A673 (cell line): ENCODE data around the gene EPN1. TPM values are rescaled to one million over a fixed set of nuclear protein-coding genes. Genes with fewer than 3 reads are reported as not detected.

Source experiments
- BruUV-seq: library from RNA; stranded (reverse); fragments of 400-500 nt; replicated peaks from 2 replicates; lab custom pipeline; 2021; lab: Mats Ljungman, UMichigan
- CTCF ChIA-PET: fragments of 300-600 bp; sonication (Branson Sonifier 250); formaldehyde crosslinking; loops from one replicate; lab custom pipeline; 2022; ENCODE audit warnings: antibody characterized with exemption; lab: Charles Lee
- POLR2A ChIA-PET: fragments of 300-600 bp; sonication (Branson Sonifier 250); formaldehyde crosslinking; loops from one replicate; lab custom pipeline; 2022; ENCODE audit warnings: antibody characterized with exemption; ENCODE audit not compliant: low non-redundant PET; lab: Charles Lee
- DNase-seq: peaks from one replicate; pipeline ENCODE4 v3.0.0-alpha.2; 2015; ENCODE audit warnings: low spot score
- H3K27ac ChIP-seq: fragments of 200-600 bp; sonication (generic); 2 replicates; pipeline ENCODE4 v1.5.1; 2016; ENCODE audit warnings: mixed run types, low read depth, mild to moderate bottlenecking, mixed read lengths, antibody characterized with exemption, low read length; ENCODE audit not compliant: poor library complexity, severe bottlenecking
- H3K27me3 ChIP-seq: fragments of 200-600 bp; sonication (generic); replicated peaks from 2 replicates; pipeline ENCODE4 v1.6.1; 2017; ENCODE audit warnings: mixed run types, low read depth, mild to moderate bottlenecking, mixed read lengths, antibody characterized with exemption, low read length; ENCODE audit not compliant: insufficient read depth, poor library complexity
- H3K36me3 ChIP-seq: fragments of 200-600 bp; sonication (generic); 2 replicates; pipeline ENCODE4 v1.6.1; 2016; ENCODE audit warnings: mixed run types, mild to moderate bottlenecking, mixed read lengths, antibody characterized with exemption, low read length; ENCODE audit not compliant: insufficient read depth, poor library complexity, severe bottlenecking
- H3K4me1 ChIP-seq: fragments of 200-600 bp; sonication (generic); 2 replicates; pipeline ENCODE4 v1.6.1; 2017; ENCODE audit warnings: mixed run types, mild to moderate bottlenecking, mixed read lengths, antibody characterized with exemption, low read length; ENCODE audit not compliant: insufficient read depth, poor library complexity, severe bottlenecking
- H3K4me3 ChIP-seq: fragments of 200-600 bp; sonication (generic); 2 replicates; pipeline ENCODE4 v1.5.1; 2016; ENCODE audit warnings: low read depth, mixed run types, mild to moderate bottlenecking, mixed read lengths, low read length; ENCODE audit not compliant: poor library complexity, severe bottlenecking
- H3K9me3 ChIP-seq: fragments of 200-600 bp; sonication (generic); 2 replicates; pipeline ENCODE4 v1.6.1; 2016; ENCODE audit warnings: mixed run types, low read depth, mild to moderate bottlenecking, mixed read lengths, antibody characterized with exemption, low read length; ENCODE audit not compliant: poor library complexity, severe bottlenecking
- CTCF ChIP-seq: fragments of 300-800, 200-600 bp; sonication (generic); conservative IDR thresholded peaks from 2 replicates; pipeline ENCODE4 v1.5.1; 2017; ENCODE audit warnings: low read depth, mild to moderate bottlenecking, antibody characterized with exemption, low read length, moderate library complexity, mixed read lengths
- EZH2 ChIP-seq: fragments of 200-600 bp; sonication (generic); IDR thresholded peaks from 2 replicates; pipeline ENCODE4 v1.6.1; 2017; ENCODE audit warnings: borderline replicate concordance, low read depth, mild to moderate bottlenecking, mixed read lengths, antibody characterized with exemption, low read length; ENCODE audit not compliant: poor library complexity, severe bottlenecking
- intact Hi-C: fragments of 100-400 bp; cut with micrococcal nuclease; formaldehyde crosslinking; loops from one replicate; pipeline ENCODE4 v1.10.0; 2022; ENCODE audit not compliant: unreplicated experiment
- total RNA-seq: library from RNA; stranded (reverse); gene quantifications from 2 replicates; pipeline ENCODE4 v1.2.3, GENCODE V29; 2021

The EPN1 gene
- total RNA-seq, 1 experiment from 2014 or later = 178 TPM

GRCh38 chr19:55690109-55690768, 15.2 kb downstream of the EPN1 start:
- Histone ChIP-seq H3K36me3 (peaks cover 49% of the 10 kb centered on the region), H3K9me3 (no peaks in the 10 kb centered on the region), H3K4me3 (no peak overlapping the region), H3K4me1 (no peaks in the 10 kb centered on the region), H3K27ac (no peak overlapping the region), H3K27me3 (no peaks in the 10 kb centered on the region)
- CTCF ChIA-PET = interaction anchor here (1.1 kb wide), 1 partner anchor 13 kb away, joined by 3 read pairs; no protein-coding TSS in a partner anchor
- no peak for DNase-seq
- TF ChIP-seq CTCF (no peak), EZH2 (no peak)
- POLR2A ChIA-PET = no interaction called here
- intact Hi-C loops = no loop called here
- no TSS peak for BruUV-seq

GRCh38 chr19:55690769-55691545, 15.9 kb downstream of the EPN1 start:
- Histone ChIP-seq H3K4me3 (no peak overlapping the region), H3K9me3 (no peaks in the 10 kb centered on the region), H3K27ac (no peak overlapping the region), H3K27me3 (no peaks in the 10 kb centered on the region), H3K4me1 (no peaks in the 10 kb centered on the region), H3K36me3 (peaks cover 47% of the 10 kb centered on the region)
- TF ChIP-seq CTCF (no peak), EZH2 (no peak)
- BruUV-seq = no TSS peak
- intact Hi-C loops = no loop called here
- ChIA-PET CTCF (interaction anchor here (0.9 to 1.1 kb wide), 2 partner anchors 12 to 38 kb away, joined by 3 to 4 read pairs; no protein-coding TSS in a partner anchor), POLR2A (no interaction called here)
- no peak for DNase-seq

GRCh38 chr19:55691561-55692481, 16.8 kb downstream of the EPN1 start:
- ChIA-PET CTCF (interaction anchor here (0.9 kb wide), 1 partner anchor 39 kb away, joined by 4 read pairs; no protein-coding TSS in a partner anchor), POLR2A (no interaction called here)
- no peak overlapping the region for H3K27ac ChIP-seq
- intact Hi-C loops = no loop called here
- H3K4me1 ChIP-seq = no peaks in the 10 kb centered on the region
- TF ChIP-seq EZH2 (no peak), CTCF (no peak)
- DNase-seq = no peak
- H3K9me3 ChIP-seq = no peaks in the 10 kb centered on the region
- no TSS peak for BruUV-seq
- H3K27me3 ChIP-seq = no peaks in the 10 kb centered on the region
- H3K36me3 ChIP-seq = peaks cover 46% of the 10 kb centered on the region
- no peak overlapping the region for H3K4me3 ChIP-seq
